ENCODE measurements around the gene HOXD4.

Gene HOXD4

GRCh38 chr2:176193048-176193447 lies 41.7 kb downstream of the HOXD4 start:
- no peak for TF ChIP-seq ZNF70 (CRISPR knock-in tag; IDR thresholded peaks at IDR 0.05)

DNA sequence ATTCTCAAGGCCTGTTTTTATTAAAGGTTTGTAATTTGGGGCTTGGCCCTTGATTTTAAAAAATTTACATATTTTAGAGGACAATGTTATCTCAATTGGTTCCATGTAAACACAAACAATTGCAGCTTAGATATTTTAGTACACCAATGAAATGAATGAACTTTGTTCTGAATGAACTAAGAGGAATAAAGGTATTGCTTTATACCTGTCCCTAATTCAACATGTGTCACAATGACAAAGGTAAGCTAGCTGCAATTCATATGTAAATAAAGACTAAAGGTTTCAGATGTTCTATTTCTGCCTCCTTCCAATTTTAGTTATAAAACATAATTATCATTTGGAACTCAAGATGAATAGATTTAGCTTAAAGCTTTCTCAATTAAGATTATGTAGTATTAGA lies 48.6 kb downstream of the HOXD4 start:
- TF ChIP-seq TOX (CRISPR knock-in tag; IDR thresholded peaks at IDR 0.05; ENCODE audit: borderline replicate concordance) (no peak), ZC3H10 (CRISPR knock-in tag; IDR thresholded peaks at IDR 0.05) (no peak), PPARA (CRISPR knock-in tag; IDR thresholded peaks at IDR 0.05; ENCODE audit: borderline replicate concordance) (no peak), RARB (CRISPR knock-in tag; IDR thresholded peaks at IDR 0.05) (no peak), CSRNP3 (CRISPR knock-in tag; IDR thresholded peaks at IDR 0.05) (no peak), CREB5 (CRISPR knock-in tag; IDR thresholded peaks at IDR 0.05; ENCODE audit: low read depth) (no peak), GLIS3 (CRISPR knock-in tag; IDR thresholded peaks at IDR 0.05) (no peak), ARNTL (CRISPR knock-in tag; IDR thresholded peaks at IDR 0.05; ENCODE audit: borderline replicate concordance, low read depth) (no peak)
- no peak for ATAC-seq

More at GRCh38 chr2:176193048-176193447, 41.7 kb downstream of the HOXD4 start:
- ATAC-seq, result no peak

- ATAC-seq, result no peak
- TF ChIP-seq RARB (CRISPR knock-in tag; IDR thresholded peaks at IDR 0.05), result no peak
Measured at GRCh38 chr2:176200971-176201370, 49.6 kb downstream of the HOXD4 start.

- ATAC-seq, result no peak
- TF ChIP-seq, protein P1, sequence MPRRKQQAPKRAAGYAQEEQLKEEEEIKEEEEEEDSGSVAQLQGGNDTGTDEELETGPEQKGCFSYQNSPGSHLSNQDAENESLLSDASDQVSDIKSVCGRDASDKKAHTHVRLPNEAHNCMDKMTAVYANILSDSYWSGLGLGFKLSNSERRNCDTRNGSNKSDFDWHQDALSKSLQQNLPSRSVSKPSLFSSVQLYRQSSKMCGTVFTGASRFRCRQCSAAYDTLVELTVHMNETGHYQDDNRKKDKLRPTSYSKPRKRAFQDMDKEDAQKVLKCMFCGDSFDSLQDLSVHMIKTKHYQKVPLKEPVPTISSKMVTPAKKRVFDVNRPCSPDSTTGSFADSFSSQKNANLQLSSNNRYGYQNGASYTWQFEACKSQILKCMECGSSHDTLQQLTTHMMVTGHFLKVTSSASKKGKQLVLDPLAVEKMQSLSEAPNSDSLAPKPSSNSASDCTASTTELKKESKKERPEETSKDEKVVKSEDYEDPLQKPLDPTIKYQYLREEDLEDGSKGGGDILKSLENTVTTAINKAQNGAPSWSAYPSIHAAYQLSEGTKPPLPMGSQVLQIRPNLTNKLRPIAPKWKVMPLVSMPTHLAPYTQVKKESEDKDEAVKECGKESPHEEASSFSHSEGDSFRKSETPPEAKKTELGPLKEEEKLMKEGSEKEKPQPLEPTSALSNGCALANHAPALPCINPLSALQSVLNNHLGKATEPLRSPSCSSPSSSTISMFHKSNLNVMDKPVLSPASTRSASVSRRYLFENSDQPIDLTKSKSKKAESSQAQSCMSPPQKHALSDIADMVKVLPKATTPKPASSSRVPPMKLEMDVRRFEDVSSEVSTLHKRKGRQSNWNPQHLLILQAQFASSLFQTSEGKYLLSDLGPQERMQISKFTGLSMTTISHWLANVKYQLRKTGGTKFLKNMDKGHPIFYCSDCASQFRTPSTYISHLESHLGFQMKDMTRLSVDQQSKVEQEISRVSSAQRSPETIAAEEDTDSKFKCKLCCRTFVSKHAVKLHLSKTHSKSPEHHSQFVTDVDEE (CRISPR knock-in tag; IDR thresholded peaks at IDR 0.05), result no peak
- no peak for TF ChIP-seq SNAI2 (CRISPR knock-in tag; IDR thresholded peaks at IDR 0.05)
- TF ChIP-seq ISL1 (CRISPR knock-in tag; IDR thresholded peaks at IDR 0.05), result no peak
- TF ChIP-seq, protein P2, sequence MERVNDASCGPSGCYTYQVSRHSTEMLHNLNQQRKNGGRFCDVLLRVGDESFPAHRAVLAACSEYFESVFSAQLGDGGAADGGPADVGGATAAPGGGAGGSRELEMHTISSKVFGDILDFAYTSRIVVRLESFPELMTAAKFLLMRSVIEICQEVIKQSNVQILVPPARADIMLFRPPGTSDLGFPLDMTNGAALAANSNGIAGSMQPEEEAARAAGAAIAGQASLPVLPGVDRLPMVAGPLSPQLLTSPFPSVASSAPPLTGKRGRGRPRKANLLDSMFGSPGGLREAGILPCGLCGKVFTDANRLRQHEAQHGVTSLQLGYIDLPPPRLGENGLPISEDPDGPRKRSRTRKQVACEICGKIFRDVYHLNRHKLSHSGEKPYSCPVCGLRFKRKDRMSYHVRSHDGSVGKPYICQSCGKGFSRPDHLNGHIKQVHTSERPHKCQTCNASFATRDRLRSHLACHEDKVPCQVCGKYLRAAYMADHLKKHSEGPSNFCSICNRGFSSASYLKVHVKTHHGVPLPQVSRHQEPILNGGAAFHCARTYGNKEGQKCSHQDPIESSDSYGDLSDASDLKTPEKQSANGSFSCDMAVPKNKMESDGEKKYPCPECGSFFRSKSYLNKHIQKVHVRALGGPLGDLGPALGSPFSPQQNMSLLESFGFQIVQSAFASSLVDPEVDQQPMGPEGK (CRISPR knock-in tag; IDR thresholded peaks at IDR 0.05; ENCODE audit: borderline replicate concordance), result no peak
- no peak for TF ChIP-seq ZNF8 (CRISPR knock-in tag; IDR thresholded peaks at IDR 0.05)
- no peak for TF ChIP-seq RARB (CRISPR knock-in tag; IDR thresholded peaks at IDR 0.05)
- no peak for TF ChIP-seq GLIS3 (CRISPR knock-in tag; IDR thresholded peaks at IDR 0.05)
- no peak for TF ChIP-seq ZFP3 (CRISPR knock-in tag; IDR thresholded peaks at IDR 0.05)
- TF ChIP-seq OSR1 (CRISPR knock-in tag; IDR thresholded peaks at IDR 0.05), result no peak
- TF ChIP-seq ZC3H10 (CRISPR knock-in tag; IDR thresholded peaks at IDR 0.05), result no peak
- TF ChIP-seq ZNF70 (CRISPR knock-in tag; IDR thresholded peaks at IDR 0.05), result no peak
- TF ChIP-seq TOX (CRISPR knock-in tag; IDR thresholded peaks at IDR 0.05; ENCODE audit: borderline replicate concordance), result no peak
- no peak for TF ChIP-seq ZFP30 (CRISPR knock-in tag; IDR thresholded peaks at IDR 0.05)
- TF ChIP-seq PPARA (CRISPR knock-in tag; IDR thresholded peaks at IDR 0.05; ENCODE audit: borderline replicate concordance), result no peak
Measured at GRCh38 chr2:176202491-176202890, 51.1 kb downstream of the HOXD4 start.

Measured in SK-N-SH treated with all-trans-retinoic acid at 6 μM for 48 hours (cell line).